Measurements from ENCODE around the gene SPATA1.

Gene SPATA1

DNA sequence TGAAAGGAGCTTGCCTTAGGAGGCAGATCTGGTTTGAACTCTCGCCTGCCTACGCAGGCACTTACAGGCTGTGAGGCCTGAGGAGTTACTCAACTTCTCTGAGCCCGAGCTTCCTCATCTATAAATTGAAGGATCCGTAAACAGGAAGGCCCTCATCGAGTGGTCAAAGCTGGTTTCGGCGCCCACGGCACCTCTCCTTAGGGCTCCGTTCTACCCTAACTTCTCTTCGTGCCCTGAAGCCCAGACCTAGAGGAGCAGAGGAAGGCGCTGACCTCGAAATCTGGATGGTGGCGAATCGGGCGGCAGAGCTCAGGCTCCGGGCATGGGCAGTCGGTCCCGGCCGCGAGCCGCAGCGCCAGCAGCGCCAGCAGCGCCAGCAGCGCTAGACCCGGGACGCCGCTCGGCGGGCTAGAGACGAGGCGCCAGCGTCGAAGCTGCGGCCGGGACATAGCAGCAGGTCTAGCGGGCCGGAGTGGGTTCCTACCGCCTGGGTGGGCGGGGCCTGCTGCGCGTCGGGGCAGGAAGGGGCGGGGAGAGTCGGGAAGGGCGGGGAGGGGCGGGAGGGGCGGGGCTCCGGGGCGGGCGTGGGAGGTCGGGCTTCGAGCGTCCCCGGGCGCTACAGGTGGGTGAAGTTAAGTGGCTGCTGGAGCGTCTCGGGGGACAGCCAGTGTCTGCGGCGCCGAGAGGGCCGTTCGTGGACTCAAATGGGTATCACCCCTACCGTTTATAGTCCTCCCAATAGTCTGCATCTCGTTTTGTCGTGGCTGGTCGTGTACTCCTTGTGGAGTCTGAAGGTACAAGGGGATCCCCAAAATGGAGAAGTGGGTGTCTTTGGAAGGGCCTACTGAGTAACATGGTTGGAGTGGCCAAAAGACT is 68.0 kb downstream of the SPATA1 start, which contains the start of gene CTBS:
CTBS (minus strand) TSS at position 474 of the 876 bp plus-strand sequence; CDS start at position 449, 25 bp downstream.
- H3K4me3 ChIP-seq (ENCODE audit: low read depth, low read length), result peak within 1 kb of the TSS; percentile 72
- peak; percentile 56 for DNase-seq (ENCODE audit: low read depth)
- TF ChIP-seq CTCF (IDR thresholded peaks at IDR 0.05; ENCODE audit: control insufficient read depth, extremely low read depth, insufficient read depth), result 0 out of 2 replicates have a peak, but pooled peaks have one; percentile 19

DNA sequence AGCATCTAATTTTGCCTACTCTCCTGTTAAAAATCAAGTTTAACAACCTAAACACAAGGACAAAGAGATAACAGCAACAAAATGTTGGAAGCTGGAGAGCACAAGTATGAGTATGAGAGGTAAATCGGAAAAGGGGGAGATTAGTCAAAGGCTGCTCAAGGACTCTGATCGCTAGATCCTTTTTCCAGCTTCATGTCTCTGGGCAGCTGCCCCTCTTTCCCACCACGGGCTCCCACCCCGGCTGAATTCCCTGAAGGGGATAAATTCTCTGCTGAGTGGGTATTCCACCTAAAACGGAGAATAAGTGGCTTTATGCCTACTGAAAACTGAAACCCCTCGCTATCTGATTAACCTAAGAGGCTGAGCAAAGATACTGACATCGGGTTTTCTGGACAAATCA is 68.8 kb downstream of the SPATA1 start:
- TF ChIP-seq CTCF (IDR thresholded peaks at IDR 0.05; ENCODE audit: control insufficient read depth, extremely low read depth, insufficient read depth), result no peak
- H3K4me3 ChIP-seq (ENCODE audit: low read depth, low read length), result peak overlapping the region; percentile 72
- no peak for DNase-seq (ENCODE audit: low read depth)

DNA sequence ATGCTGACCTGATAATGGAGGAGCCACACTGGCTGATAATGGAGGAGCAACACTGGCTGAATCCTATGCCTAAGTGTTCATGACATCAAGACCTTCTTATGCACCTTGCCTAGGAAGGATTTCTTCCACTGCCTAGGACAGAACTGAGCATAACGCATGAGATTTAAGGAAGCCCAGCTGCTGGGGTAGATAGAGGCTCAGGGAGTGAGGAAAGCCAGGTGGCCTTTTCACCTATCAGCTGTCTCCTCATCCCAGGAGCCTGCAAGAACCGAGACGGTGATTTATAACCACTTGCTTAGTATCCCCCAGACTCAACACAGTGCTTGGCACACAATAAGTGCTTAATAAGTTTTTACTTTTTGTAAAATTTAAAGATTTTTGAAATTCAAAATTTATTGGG is 75.5 kb downstream of the SPATA1 start:
- no peak for TF ChIP-seq CTCF (IDR thresholded peaks at IDR 0.05; ENCODE audit: control insufficient read depth, extremely low read depth, insufficient read depth)
- no peak overlapping the region for H3K4me3 ChIP-seq (ENCODE audit: low read depth, low read length)
- no peak for DNase-seq (ENCODE audit: low read depth)

GRCh38 chr1:84582802-84583587 is 76.8 kb downstream of the SPATA1 start:
- no peak for TF ChIP-seq CTCF (IDR thresholded peaks at IDR 0.05; ENCODE audit: control insufficient read depth, extremely low read depth, insufficient read depth)
- DNase-seq (ENCODE audit: low read depth), result no peak
- H3K4me3 ChIP-seq (ENCODE audit: low read depth, low read length), result no peak overlapping the region

- no peak overlapping the region for H3K4me3 ChIP-seq (ENCODE audit: low read depth, low read length)
- TF ChIP-seq CTCF (IDR thresholded peaks at IDR 0.05; ENCODE audit: control insufficient read depth, extremely low read depth, insufficient read depth), result no peak
- no peak for DNase-seq (ENCODE audit: low read depth)
These were observed 77.5 kb downstream of the SPATA1 start for GRCh38 chr1:84583648-84584047.

DNA sequence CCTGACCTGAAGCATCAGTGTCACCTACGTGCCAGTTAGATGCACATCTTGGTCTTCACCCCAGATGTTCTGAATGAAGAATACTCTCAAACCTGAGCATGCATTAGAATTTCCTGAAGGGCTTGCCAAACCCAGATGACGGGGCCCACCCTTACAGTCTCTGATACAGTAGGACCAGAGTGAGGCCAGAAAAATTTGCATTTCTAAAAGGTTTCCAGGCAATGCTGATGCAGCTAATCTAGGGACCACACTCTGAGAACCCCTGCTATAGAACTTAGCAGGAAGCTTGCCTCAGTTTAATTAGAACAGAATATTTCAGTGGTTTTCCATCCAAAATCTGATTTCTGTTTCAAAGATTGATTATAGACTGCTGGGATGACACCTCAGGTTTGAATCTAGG is 77.9 kb downstream of the SPATA1 start:
- no peak overlapping the region for H3K4me3 ChIP-seq (ENCODE audit: low read depth, low read length)
- no peak for DNase-seq (ENCODE audit: low read depth)
- no peak for TF ChIP-seq CTCF (IDR thresholded peaks at IDR 0.05; ENCODE audit: control insufficient read depth, extremely low read depth, insufficient read depth)
